CD4-positive, alpha-beta T cell (primary cell): ENCODE data around the gene PCYOX1L. TPM values are rescaled to one million over a fixed set of nuclear protein-coding genes. Genes with fewer than 3 reads are reported as not detected.
A peak's percentile ranks its signal among the peaks of the same experiment; 100 is the strongest.

Experiments
- ATAC-seq: fragments of 200-7000 bp; cut with Tn5 transposase; one replicate; pipeline ENCODE4 v1.10.0; 2022; ENCODE audit warnings: mild to moderate bottlenecking; ENCODE audit not compliant: poor library complexity
- CTCF ChIA-PET: fragments of 350-600 bp; sonication (Branson Sonifier 250); formaldehyde crosslinking; loops from one replicate; lab custom pipeline; 2021; ENCODE audit warnings: antibody characterized with exemption, inconsistent platforms; lab: Charles Lee
- POLR2A ChIA-PET: fragments of 350-600 bp; sonication (Branson Sonifier 250); formaldehyde crosslinking; loops from one replicate; lab custom pipeline; 2021; ENCODE audit warnings: antibody characterized with exemption, inconsistent platforms; lab: Charles Lee
- DNase-seq, 14 experiments: peaks; one replicate each; pipeline ENCODE4 v3.0.0-alpha.2; 2013 to 2020; ENCODE audit warnings: mixed read lengths in 2 of 14
- H3K27ac ChIP-seq, 2 donors: one replicate each; pipeline versions ENCODE4 v1.5.1 to v1.7.0; 2013; ENCODE audit warnings: low read length in 2 of 2, low read depth in 1 of 2, mild to moderate bottlenecking in 1 of 2
- H3K27me3 ChIP-seq, 2 experiments: 1 replicate in 1 of 2; 2 replicates in 1 of 2; pipeline versions ENCODE4 v1.6.1 to v1.7.0; 2013; ENCODE audit warnings: low read length in 2 of 2, control low read depth in 1 of 2, mild to moderate bottlenecking in 1 of 2, moderate library complexity in 1 of 2; ENCODE audit not compliant: insufficient read depth in 2 of 2, control insufficient read depth in 1 of 2
- H3K36me3 ChIP-seq: one replicate; pipeline ENCODE4 v1.6.1; 2013; ENCODE audit warnings: low read length, control low read depth; ENCODE audit not compliant: insufficient read depth
- H3K4me1 ChIP-seq: one replicate; pipeline ENCODE4 v1.6.1; 2013; ENCODE audit warnings: low read length, control low read depth; ENCODE audit not compliant: insufficient read depth
- H3K4me3 ChIP-seq: one replicate; pipeline ENCODE4 v1.5.1; 2013; ENCODE audit warnings: mild to moderate bottlenecking, low read length, moderate library complexity
- H3K9me3 ChIP-seq, 2 experiments: 1 replicate in 1 of 2; 2 replicates in 1 of 2; pipeline versions ENCODE4 v1.6.1 to v1.7.0; 2013; ENCODE audit warnings: low read length in 2 of 2, mild to moderate bottlenecking in 2 of 2, control low read depth in 1 of 2, moderate library complexity in 1 of 2; ENCODE audit not compliant: control insufficient read depth in 1 of 2, insufficient read depth in 1 of 2
- H3K27ac Mint-ChIP-seq: one replicate; pipeline ENCODE4 v1.8.0; 2020; ENCODE audit warnings: mixed read lengths
- H3K27me3 Mint-ChIP-seq: one replicate; pipeline ENCODE4 v1.8.0; 2021; ENCODE audit warnings: mixed read lengths
- H3K36me3 Mint-ChIP-seq: one replicate; pipeline ENCODE4 v1.8.0; 2021; ENCODE audit warnings: low read depth, mixed read lengths
- H3K4me1 Mint-ChIP-seq: one replicate; pipeline ENCODE4 v1.8.0; 2021; ENCODE audit warnings: low read depth, mixed read lengths
- H3K4me3 Mint-ChIP-seq: one replicate; pipeline ENCODE4 v1.8.0; 2020; ENCODE audit warnings: mild to moderate bottlenecking, mixed read lengths
- H3K9me3 Mint-ChIP-seq: one replicate; pipeline ENCODE4 v1.8.0; 2020; ENCODE audit warnings: mixed read lengths
- CTCF ChIP-seq: fragments of 200-600 bp; IDR thresholded peaks from one replicate; pipeline ENCODE4 v1.8.0; 2022; ENCODE audit warnings: antibody characterized with exemption, mild to moderate bottlenecking
- intact Hi-C, 2 experiments: fragments of 100-400 bp; cut with DNase I in 1 of 2; cut with micrococcal nuclease in 1 of 2; formaldehyde crosslinking; loops; one replicate each; pipeline versions ENCODE4 v1.15.1 to v1.9.0; 2023 to 2025; cut with DNase I, micrococcal nuclease
- total RNA-seq, 174 experiments: library from RNA in 2 of 174; stranded (reverse) in 2 of 174; gene quantifications; one replicate each; pipeline ENCODE4 v1.2.3 and lab custom pipeline; 2021 to 2026

The PCYOX1L gene
- total RNA-seq, 2 experiments from 2014 or later, result 22.9 to 24.8 TPM

- Mint-ChIP-seq H3K27ac (peak overlapping the region; percentile 67), H3K4me1 (peaks cover 60% of the 10 kb centered on the region), H3K36me3 (peaks cover 43% of the 10 kb centered on the region), H3K9me3 (no peaks in the 10 kb centered on the region), H3K27me3 (no peaks in the 10 kb centered on the region), H3K4me3 (no peak overlapping the region)
- Histone ChIP-seq H3K27me3 (no peaks in the 10 kb centered on the region), H3K36me3 (peaks cover 16% of the 10 kb centered on the region), H3K27ac (no peak overlapping the region), H3K4me3 (no peak overlapping the region), H3K9me3 (no peaks in the 10 kb centered on the region), H3K4me1 (peaks cover 42% of the 10 kb centered on the region)
- ATAC-seq (no peak), DNase-seq (no peak)
- intact Hi-C loops, result no loop called here
- ChIA-PET POLR2A (no interaction called here), CTCF (no interaction called here)
- TF ChIP-seq CTCF, result no peak
Observed at GRCh38 chr5:149363358-149363757, 5.5 kb downstream of the PCYOX1L start.

- no peak overlapping the region for H3K27ac ChIP-seq
- H3K27ac Mint-ChIP-seq, result peak overlapping the region; percentile 57
- CTCF ChIA-PET, result no interaction called here
- peaks cover 36% of the 10 kb centered on the region for H3K4me1 ChIP-seq
- peaks cover 41% of the 10 kb centered on the region for H3K36me3 Mint-ChIP-seq
- intact Hi-C loops, result no loop called here
- H3K36me3 ChIP-seq, result peaks cover 16% of the 10 kb centered on the region
- no peak overlapping the region for H3K4me3 ChIP-seq
- no peaks in the 10 kb centered on the region for H3K9me3 ChIP-seq
- ATAC-seq, result no peak
- TF ChIP-seq CTCF, result no peak
- peaks cover 57% of the 10 kb centered on the region for H3K4me1 Mint-ChIP-seq
- no peaks in the 10 kb centered on the region for H3K27me3 ChIP-seq
- no peaks in the 10 kb centered on the region for H3K9me3 Mint-ChIP-seq
- H3K4me3 Mint-ChIP-seq, result no peak overlapping the region
- DNase-seq, result no peak
- no peaks in the 10 kb centered on the region for H3K27me3 Mint-ChIP-seq
- POLR2A ChIA-PET, result no interaction called here
Observed at GRCh38 chr5:149363936-149364335, 6.1 kb downstream of the PCYOX1L start.

- ATAC-seq (no peak), DNase-seq (no peak)
- H3K9me3 Mint-ChIP-seq, result no peaks in the 10 kb centered on the region
- no peak overlapping the region for H3K27ac ChIP-seq
- CTCF ChIA-PET, result no interaction called here
- peaks cover 16% of the 10 kb centered on the region for H3K36me3 ChIP-seq
- H3K4me3 Mint-ChIP-seq, result no peak overlapping the region
- POLR2A ChIA-PET, result no interaction called here
- H3K4me3 ChIP-seq, result no peak overlapping the region
- H3K4me1 Mint-ChIP-seq, result peaks cover 49% of the 10 kb centered on the region
- no peaks in the 10 kb centered on the region for H3K27me3 Mint-ChIP-seq
- H3K4me1 ChIP-seq, result peaks cover 28% of the 10 kb centered on the region
- H3K36me3 Mint-ChIP-seq, result peaks cover 45% of the 10 kb centered on the region
- TF ChIP-seq CTCF, result no peak
- H3K27ac Mint-ChIP-seq, result peak overlapping the region; percentile 57
- no peaks in the 10 kb centered on the region for H3K9me3 ChIP-seq
- no peaks in the 10 kb centered on the region for H3K27me3 ChIP-seq
- intact Hi-C loops, result no loop called here
Observed at GRCh38 chr5:149364719-149365118, 6.9 kb downstream of the PCYOX1L start.
